ENCODE results near the gene BRMS1L.
A peak's percentile ranks its signal among the peaks of the same experiment; 100 is the strongest.

GRCh38 chr14:35814371-35815005 lies 11.7 kb upstream of the BRMS1L start:
- TF ChIP-seq, protein P1, sequence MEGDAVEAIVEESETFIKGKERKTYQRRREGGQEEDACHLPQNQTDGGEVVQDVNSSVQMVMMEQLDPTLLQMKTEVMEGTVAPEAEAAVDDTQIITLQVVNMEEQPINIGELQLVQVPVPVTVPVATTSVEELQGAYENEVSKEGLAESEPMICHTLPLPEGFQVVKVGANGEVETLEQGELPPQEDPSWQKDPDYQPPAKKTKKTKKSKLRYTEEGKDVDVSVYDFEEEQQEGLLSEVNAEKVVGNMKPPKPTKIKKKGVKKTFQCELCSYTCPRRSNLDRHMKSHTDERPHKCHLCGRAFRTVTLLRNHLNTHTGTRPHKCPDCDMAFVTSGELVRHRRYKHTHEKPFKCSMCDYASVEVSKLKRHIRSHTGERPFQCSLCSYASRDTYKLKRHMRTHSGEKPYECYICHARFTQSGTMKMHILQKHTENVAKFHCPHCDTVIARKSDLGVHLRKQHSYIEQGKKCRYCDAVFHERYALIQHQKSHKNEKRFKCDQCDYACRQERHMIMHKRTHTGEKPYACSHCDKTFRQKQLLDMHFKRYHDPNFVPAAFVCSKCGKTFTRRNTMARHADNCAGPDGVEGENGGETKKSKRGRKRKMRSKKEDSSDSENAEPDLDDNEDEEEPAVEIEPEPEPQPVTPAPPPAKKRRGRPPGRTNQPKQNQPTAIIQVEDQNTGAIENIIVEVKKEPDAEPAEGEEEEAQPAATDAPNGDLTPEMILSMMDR (IDR thresholded peaks at IDR 0.05), result peak; percentile 55
- TF ChIP-seq POLR2A (IDR thresholded peaks at IDR 0.05; ENCODE audit: low read length), result no peak
- TF ChIP-seq KDM5A (IDR thresholded peaks at IDR 0.05), result no peak
- no peak for TF ChIP-seq PBX3 (IDR thresholded peaks at IDR 0.05)
- TF ChIP-seq MAX (IDR thresholded peaks at IDR 0.05), result no peak
- TF ChIP-seq ZNF302 (CRISPR knock-in tag; IDR thresholded peaks at IDR 0.05), result no peak
- TF ChIP-seq POLR2AphosphoS2 (conservative IDR thresholded peaks at IDR 0.05; ENCODE audit: low read length), result no peak
- TF ChIP-seq, protein P2, sequence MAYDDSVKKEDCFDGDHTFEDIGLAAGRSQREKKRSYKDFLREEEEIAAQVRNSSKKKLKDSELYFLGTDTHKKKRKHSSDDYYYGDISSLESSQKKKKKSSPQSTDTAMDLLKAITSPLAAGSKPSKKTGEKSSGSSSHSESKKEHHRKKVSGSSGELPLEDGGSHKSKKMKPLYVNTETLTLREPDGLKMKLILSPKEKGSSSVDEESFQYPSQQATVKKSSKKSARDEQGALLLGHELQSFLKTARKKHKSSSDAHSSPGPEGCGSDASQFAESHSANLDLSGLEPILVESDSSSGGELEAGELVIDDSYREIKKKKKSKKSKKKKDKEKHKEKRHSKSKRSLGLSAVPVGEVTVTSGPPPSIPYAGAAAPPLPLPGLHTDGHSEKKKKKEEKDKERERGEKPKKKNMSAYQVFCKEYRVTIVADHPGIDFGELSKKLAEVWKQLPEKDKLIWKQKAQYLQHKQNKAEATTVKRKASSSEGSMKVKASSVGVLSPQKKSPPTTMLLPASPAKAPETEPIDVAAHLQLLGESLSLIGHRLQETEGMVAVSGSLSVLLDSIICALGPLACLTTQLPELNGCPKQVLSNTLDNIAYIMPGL (CRISPR knock-in tag; IDR thresholded peaks at IDR 0.05; ENCODE audit: borderline replicate concordance), result no peak

Measured in A549 (cell line).